Karpas-422 (cell line): ENCODE results near the gene RPS15. TPM values are rescaled to one million over a fixed set of nuclear protein-coding genes. Genes with fewer than 3 reads are reported as not detected.
A peak's percentile ranks its signal among the peaks of the same experiment; 100 is the strongest.

Experiments
- DNase-seq: peaks from one replicate; pipeline ENCODE4 v3.0.0-alpha.2; 2015
- H2AFZ ChIP-seq: fragments of 200-600 bp; sonication (generic); 2 replicates; pipeline ENCODE4 v1.6.1; 2014; ENCODE audit warnings: antibody characterized with exemption, low read length, mixed read lengths
- H3K27ac ChIP-seq: fragments of 200-600 bp; sonication (generic); 2 replicates; pipeline ENCODE4 v1.5.1; 2014; ENCODE audit warnings: mild to moderate bottlenecking, low read length, moderate library complexity
- H3K27me3 ChIP-seq: fragments of 200-600 bp; sonication (generic); 2 replicates; pipeline ENCODE4 v1.6.1; 2014; ENCODE audit warnings: low read length, mixed read lengths
- H3K36me3 ChIP-seq: fragments of 200-600 bp; sonication (generic); 2 replicates; pipeline ENCODE4 v1.6.1; 2014; ENCODE audit warnings: low read length, mixed read lengths; ENCODE audit not compliant: insufficient read depth
- H3K4me1 ChIP-seq: fragments of 200-600 bp; sonication (generic); 2 replicates; pipeline ENCODE4 v1.6.1; 2014; ENCODE audit warnings: mild to moderate bottlenecking, low read length, mixed read lengths
- H3K4me2 ChIP-seq: fragments of 200-600 bp; sonication (generic); 2 replicates; pipeline ENCODE4 v1.6.1; 2014; ENCODE audit warnings: low read length, low read depth, mild to moderate bottlenecking; ENCODE audit not compliant: poor library complexity, severe bottlenecking
- H3K4me3 ChIP-seq: fragments of 200-600 bp; sonication (generic); 2 replicates; pipeline ENCODE4 v1.5.1; 2014; ENCODE audit warnings: mild to moderate bottlenecking, antibody characterized with exemption, low read length, mixed read lengths
- H3K79me2 ChIP-seq: fragments of 200-600 bp; sonication (generic); 2 replicates; pipeline ENCODE4 v1.6.1; 2014; ENCODE audit warnings: mild to moderate bottlenecking, low read length, mixed read lengths
- H3K9ac ChIP-seq: fragments of 200-600 bp; sonication (generic); 2 replicates; pipeline ENCODE4 v1.6.0; 2014; ENCODE audit warnings: low read length
- H3K9me2 ChIP-seq: fragments of 200-600 bp; sonication (generic), shearing (Covaris generic); replicated peaks from 2 replicates; pipeline ENCODE4 v1.6.0; 2014; ENCODE audit warnings: mild to moderate bottlenecking, low read length, moderate library complexity; ENCODE audit not compliant: insufficient read depth
- H3K9me3 ChIP-seq: fragments of 300-700, 200-600 bp; sonication (generic); 2 replicates; pipeline ENCODE4 v1.6.1; 2014; ENCODE audit warnings: low read length, mixed read lengths
- H4K20me1 ChIP-seq: fragments of 200-600 bp; sonication (generic); 2 replicates; pipeline ENCODE4 v1.6.1; 2014; ENCODE audit warnings: mild to moderate bottlenecking, antibody characterized with exemption, low read length, low read depth; ENCODE audit not compliant: insufficient read depth
- total RNA-seq: library from RNA; depleted of rRNA; stranded (reverse); fragments of >200 nt; shearing (Covaris generic); gene quantifications from 2 replicates; pipeline ENCODE4 v1.2.3, GENCODE V29; 2014; ENCODE audit warnings: low replicate concordance

The RPS15 gene
- total RNA-seq, 1 experiment from 2014 or later, result 2,088 TPM

DNA sequence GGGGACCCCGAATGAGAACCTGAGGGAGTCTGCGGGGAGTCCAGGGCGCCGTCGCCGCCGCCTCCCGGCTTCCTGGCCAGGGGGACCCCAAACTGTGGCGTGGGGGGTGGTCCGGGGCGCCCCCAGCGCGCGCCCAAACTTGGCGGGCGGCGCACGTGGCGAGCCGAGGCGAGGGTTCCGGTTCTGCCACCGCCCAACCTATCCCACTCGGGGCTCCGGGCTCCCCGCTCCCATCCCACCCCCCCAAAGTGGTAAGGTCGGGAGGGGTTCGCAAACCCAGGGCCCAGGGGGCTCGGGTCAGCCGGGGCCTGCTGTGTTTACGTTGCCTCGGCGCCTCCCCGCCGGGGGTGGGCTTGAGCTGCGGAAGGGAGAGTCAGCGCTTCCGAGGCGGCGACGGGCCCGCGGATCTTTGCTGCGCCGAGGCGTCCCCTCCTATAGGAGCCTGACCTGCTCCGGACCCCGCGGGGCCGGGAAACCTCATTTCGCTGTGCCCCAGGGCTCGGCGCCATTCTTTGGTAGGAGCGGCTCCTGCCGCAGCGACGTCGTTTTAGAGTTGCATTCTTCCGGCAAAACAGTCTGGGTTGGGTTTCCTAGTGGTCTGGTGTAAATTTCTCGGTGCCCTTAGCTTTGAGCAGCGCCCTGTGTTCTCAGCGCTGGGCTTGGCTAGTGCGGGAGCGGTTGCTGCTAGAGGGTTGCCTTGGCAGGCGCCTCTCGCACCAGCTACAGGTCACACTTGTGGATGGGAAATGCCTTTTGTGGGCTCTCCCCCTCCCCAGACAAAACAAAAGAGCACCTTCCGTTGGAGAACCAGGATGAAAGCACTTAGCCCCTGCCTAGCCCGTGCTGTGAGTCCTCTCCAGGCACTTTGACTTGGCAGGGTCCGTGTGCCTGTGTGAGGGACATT lies 29.6 kb upstream of the RPS15 start:
- Histone ChIP-seq H3K4me3 (peak overlapping the region; percentile 87), H3K27me3 (no peaks in the 10 kb centered on the region), H3K4me2 (peak overlapping the region; percentile 81), H3K27ac (peak overlapping the region; percentile 89), H3K9ac (peak overlapping the region; percentile 100), H3K9me2 (no peaks in the 10 kb centered on the region), H3K9me3 (no peaks in the 10 kb centered on the region), H3K36me3 (peaks cover 14% of the 10 kb centered on the region), H3K4me1 (peaks cover 24% of the 10 kb centered on the region), H4K20me1 (peaks cover 51% of the 10 kb centered on the region), H2AFZ (no peak overlapping the region), H3K79me2 (peaks cover 58% of the 10 kb centered on the region)
- DNase-seq, result peak; percentile 80

DNA sequence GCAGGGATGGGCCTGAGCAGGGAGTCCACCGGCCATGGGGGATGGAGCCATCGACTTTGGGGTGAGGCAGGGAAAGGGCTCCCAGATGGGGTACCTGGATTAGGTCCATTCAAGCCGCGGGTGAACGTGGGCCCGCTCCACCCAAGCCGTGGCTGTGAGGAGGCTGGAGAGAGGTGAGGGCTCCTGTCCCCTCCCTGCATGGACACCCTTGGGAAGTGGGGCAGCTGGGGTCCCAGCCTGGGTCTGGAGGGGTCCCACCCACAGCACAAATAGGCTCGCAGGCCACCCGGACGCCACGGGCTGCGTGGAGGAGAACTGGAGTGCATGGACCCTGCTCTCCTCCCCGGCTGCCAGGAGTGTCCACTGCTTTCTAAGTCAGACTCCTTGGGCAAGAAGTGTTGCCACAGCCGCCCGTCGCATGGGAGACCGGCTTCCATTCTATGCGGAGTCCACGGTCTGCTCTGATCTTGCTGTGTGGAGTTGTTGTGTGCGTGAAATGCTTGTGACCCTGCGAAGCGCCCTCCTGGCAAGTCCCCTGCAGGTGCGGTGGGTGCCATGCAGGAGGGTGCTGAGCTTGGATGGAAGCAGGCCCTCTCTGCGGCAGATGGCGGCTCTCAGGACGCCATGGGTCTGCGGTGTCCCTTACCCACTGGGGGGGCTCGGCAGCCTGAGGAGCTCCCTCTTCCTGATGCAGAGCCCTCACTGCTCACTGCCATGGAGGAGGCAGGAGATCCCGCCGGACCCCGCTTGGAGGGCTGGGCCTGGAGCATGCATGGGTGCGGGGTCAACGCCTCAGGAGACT lies 28.8 kb upstream of the RPS15 start:
- Histone ChIP-seq H3K27ac (no peak overlapping the region), H3K27me3 (no peaks in the 10 kb centered on the region), H3K9ac (peak overlapping the region; percentile 100), H4K20me1 (peaks cover 57% of the 10 kb centered on the region), H3K4me3 (peak overlapping the region; percentile 87), H3K79me2 (peaks cover 67% of the 10 kb centered on the region), H3K4me2 (peak overlapping the region; percentile 81), H2AFZ (no peak overlapping the region), H3K36me3 (peaks cover 14% of the 10 kb centered on the region), H3K9me2 (no peaks in the 10 kb centered on the region), H3K9me3 (no peaks in the 10 kb centered on the region), H3K4me1 (peaks cover 24% of the 10 kb centered on the region)
- DNase-seq, result no peak

DNA sequence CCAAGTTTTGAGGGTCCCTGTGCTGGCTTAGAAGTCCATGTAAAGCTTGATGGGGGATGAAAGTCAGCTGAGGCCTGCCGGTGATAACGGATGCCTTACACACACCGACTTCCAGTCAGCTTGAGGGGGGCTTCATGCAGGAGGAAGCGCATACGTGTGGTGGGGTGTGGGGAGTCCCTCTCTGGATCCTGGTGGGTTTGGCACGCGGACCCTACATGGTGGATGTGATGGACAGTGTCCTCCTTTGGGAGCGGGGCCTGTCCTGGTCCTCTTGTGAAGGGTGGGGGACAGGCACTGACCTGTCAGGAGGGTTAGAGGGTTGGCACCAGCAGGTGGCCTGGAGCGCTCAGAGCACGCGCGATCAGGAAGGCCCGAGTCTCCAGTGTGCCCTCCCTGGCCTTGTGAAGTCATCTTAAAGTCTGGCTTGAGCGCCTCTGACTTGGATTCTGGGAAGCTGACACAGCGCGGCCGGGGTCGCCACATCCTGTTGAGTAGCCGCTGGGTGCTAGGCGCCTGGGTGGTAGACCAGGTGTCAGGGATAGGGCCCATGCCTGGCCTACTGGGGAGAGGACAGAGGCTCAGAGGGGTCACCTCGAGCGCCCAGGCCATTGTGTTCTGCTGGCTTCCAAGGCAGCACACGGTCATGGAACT lies 27.9 kb upstream of the RPS15 start:
- Histone ChIP-seq H4K20me1 (peaks cover 63% of the 10 kb centered on the region), H3K9me2 (no peaks in the 10 kb centered on the region), H3K9ac (0 out of 2 replicates have a peak overlapping the region, but pooled peaks have one; percentile 100), H3K4me1 (peaks cover 24% of the 10 kb centered on the region), H2AFZ (no peak overlapping the region), H3K4me2 (peak overlapping the region; percentile 81), H3K9me3 (no peaks in the 10 kb centered on the region), H3K27ac (no peak overlapping the region), H3K4me3 (no peak overlapping the region), H3K36me3 (peaks cover 14% of the 10 kb centered on the region), H3K27me3 (no peaks in the 10 kb centered on the region), H3K79me2 (peaks cover 74% of the 10 kb centered on the region)
- no peak for DNase-seq

DNA sequence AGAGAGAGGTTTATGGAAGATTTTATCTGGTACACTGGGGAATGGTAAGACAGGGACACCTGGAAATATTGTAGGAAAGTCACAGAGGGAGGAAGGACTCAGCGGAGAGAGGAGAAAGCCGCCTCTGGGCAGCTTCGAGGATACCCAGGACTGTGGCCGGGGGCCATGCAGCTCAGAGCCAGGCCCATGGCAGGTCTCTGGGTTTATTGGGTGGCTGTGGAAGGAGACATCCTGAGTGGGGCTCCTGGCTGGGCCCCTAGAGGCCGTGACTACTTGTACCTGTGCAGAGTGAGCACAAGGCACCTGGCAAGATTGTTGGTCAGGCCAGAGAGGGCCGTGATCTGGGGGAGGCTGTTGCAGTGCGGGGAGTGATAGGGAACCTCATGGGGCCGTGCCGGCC lies 27.4 kb upstream of the RPS15 start:
- no peak overlapping the region for H2AFZ ChIP-seq
- no peaks in the 10 kb centered on the region for H3K27me3 ChIP-seq
- H3K9me3 ChIP-seq, result no peaks in the 10 kb centered on the region
- no peaks in the 10 kb centered on the region for H3K9me2 ChIP-seq
- H3K27ac ChIP-seq, result no peak overlapping the region
- H3K4me2 ChIP-seq, result no peak overlapping the region
- H3K79me2 ChIP-seq, result peaks cover 80% of the 10 kb centered on the region
- peaks cover 69% of the 10 kb centered on the region for H4K20me1 ChIP-seq
- H3K4me3 ChIP-seq, result no peak overlapping the region
- no peak for DNase-seq
- H3K4me1 ChIP-seq, result peaks cover 24% of the 10 kb centered on the region
- no peak overlapping the region for H3K9ac ChIP-seq
- H3K36me3 ChIP-seq, result peaks cover 14% of the 10 kb centered on the region

DNA sequence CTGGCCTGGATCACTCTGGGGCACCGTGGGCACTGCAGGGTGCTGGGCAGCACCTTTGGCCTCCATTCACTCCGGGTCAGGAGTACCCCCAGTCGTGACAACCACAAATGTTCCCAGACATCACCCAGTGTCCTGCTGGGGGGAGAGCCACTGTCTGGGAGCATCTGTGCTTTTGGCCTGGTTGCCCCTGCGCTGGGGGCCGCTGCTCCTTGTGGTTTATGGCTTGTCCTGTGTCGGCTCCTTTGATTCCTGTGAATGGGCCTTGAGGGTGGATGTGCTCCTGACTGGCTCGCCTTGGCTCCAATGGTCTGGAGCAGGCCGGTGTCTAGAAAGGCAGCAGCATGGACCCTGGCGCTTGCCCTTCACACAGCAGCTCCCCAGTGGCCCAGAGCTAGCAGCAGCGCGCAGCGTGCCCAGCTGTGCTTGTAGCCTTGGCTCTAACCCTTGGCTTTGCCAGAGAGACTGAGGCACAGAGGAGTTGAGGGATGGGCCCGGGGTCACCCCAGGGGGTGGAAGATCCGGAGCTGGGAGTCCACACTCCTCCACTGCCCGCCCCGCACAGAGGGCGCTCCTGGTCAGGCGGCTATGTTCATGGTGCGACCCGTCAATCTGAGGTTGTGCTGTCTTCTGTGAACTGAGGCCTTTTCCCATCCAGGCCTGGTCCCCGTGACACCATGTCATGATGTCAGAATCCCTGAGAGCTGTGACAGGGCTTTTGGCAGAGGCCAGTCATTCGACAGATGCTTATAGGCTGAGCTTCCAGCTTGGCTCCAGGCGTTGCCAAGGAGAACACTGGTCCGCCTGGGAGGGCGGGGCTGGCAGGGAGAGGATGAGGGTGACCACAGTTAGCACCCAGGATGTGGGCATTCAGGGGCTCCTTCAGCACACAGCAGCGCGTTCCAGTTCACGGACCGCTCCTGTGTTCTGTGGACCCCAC lies 26.7 kb upstream of the RPS15 start:
- Histone ChIP-seq H4K20me1 (peaks cover 76% of the 10 kb centered on the region), H3K9ac (no peak overlapping the region), H3K4me3 (no peak overlapping the region), H3K4me2 (no peak overlapping the region), H3K79me2 (peaks cover 87% of the 10 kb centered on the region), H3K27ac (no peak overlapping the region), H2AFZ (no peak overlapping the region), H3K36me3 (peaks cover 14% of the 10 kb centered on the region), H3K9me3 (no peaks in the 10 kb centered on the region), H3K4me1 (peaks cover 17% of the 10 kb centered on the region), H3K27me3 (no peaks in the 10 kb centered on the region), H3K9me2 (no peaks in the 10 kb centered on the region)
- no peak for DNase-seq

DNA sequence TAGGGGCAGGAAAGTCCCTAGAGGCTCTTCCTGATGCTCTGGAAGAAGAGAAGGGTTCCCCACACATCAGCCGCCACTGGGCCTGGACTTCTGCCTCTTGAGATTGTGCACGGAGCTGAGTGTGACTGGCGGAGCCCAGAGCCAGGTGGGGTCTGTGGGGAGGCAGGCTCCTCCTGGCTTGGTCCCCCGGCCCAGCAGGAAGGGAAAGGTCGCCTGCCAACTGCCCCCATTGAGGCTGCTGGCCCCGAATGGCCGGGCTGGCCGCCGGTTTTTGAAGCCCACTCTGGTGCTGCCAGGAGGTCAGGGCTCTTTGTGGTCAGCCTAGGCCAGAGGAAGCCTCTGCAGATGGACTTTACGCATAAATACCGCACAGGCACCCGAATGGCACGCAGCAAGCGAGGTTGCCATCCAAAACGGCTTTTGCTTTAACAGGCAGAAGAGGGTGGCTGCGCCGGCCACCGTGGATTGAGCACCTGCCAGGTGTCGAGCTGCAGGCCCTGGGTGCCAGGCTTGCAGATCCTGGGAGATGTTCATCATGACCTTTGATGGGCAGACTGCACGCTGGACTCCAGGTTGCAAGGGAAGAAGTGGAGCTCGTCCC lies 25.8 kb upstream of the RPS15 start:
- Histone ChIP-seq H3K27ac (no peak overlapping the region), H3K9me2 (no peaks in the 10 kb centered on the region), H3K9me3 (no peaks in the 10 kb centered on the region), H3K4me3 (no peak overlapping the region), H3K9ac (no peak overlapping the region), H2AFZ (no peak overlapping the region), H3K4me2 (no peak overlapping the region), H4K20me1 (peaks cover 85% of the 10 kb centered on the region), H3K4me1 (peaks cover 12% of the 10 kb centered on the region), H3K27me3 (no peaks in the 10 kb centered on the region), H3K79me2 (peaks cover 96% of the 10 kb centered on the region), H3K36me3 (peaks cover 19% of the 10 kb centered on the region)
- DNase-seq, result no peak

DNA sequence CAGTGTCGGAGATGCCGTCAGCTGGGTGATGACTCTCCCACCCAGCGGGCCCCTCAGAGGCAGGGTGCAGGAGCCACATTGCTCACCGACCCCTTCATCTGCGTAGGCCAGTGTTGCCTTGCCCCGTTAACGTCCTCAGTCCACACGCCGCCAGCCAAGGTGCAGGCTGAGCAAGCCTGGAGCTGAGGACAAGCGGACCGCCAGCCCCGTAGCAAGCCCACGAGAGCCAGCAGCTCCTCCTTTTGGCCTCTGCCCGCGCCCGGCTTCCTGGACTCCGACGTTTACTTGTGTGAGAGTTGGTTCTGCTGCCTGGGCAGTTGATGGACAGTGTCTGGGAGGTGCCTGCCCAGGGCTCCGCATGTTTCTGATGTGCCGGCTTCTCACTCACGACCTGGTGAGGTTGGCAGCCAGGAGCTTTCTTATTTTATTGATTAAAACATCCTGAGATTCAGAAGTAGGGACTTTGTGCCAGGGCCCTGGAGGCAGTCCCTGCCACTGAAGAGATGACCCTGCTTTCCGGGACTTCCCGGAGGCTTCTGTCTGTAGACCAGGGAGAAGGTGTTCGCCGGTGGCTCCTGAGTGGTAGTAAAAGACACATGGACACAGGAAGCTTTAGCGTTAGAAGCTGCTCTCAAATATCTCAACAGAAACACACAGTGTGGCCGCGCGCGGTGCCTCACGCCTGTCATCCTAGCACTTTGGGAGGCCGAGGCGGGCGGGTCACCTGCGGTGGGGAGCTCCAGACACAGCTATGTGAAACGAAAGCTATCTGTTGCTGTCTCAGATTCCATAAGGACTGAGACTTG lies 25.0 kb upstream of the RPS15 start:
- Histone ChIP-seq H3K4me3 (no peak overlapping the region), H3K9me3 (no peaks in the 10 kb centered on the region), H3K9me2 (no peaks in the 10 kb centered on the region), H3K4me1 (peaks cover 12% of the 10 kb centered on the region), H3K27me3 (no peaks in the 10 kb centered on the region), H3K36me3 (peaks cover 19% of the 10 kb centered on the region), H3K4me2 (no peak overlapping the region), H4K20me1 (peaks cover 91% of the 10 kb centered on the region), H3K27ac (no peak overlapping the region), H2AFZ (no peak overlapping the region), H3K9ac (no peak overlapping the region), H3K79me2 (peaks cover 99% of the 10 kb centered on the region)
- DNase-seq, result no peak
